A549 (cell line): ENCODE data around the gene ILDR2. TPM values are rescaled to one million over a fixed set of nuclear protein-coding genes. Genes with fewer than 3 reads are reported as not detected.

Source experiments
- polyA plus RNA-seq, 4 experiments: library from polyadenylated mRNA; depleted of rRNA in 3 of 4; stranded (reverse); fragments of >200 nt; fragmentation: RNase III in 1 of 4; extraction: RNeasy Plus Mini Kit Qiagen cat#74134 plus additional on column Dnase treatment in 1 of 4; gene quantifications; 2 replicates in 3 of 4; 3 replicates in 1 of 4; pipeline ENCODE4 v1.2.3, GENCODE V29; 2011 to 2017
- small RNA-seq, 6 experiments: library from RNA; depleted of rRNA; stranded (forward); fragments of <200 nt; gene quantifications; one replicate each; pipeline ENCODE3, GENCODE V24; 2012

Gene ILDR2
- polyA plus RNA-seq, 2 of the 4 experiments (the other 2 are of a cell fraction): 0.04 TPM; not detected in 1

Small RNA genes within 50 kb of the gene (small RNA-seq; reads per million reads assigned to genes)
- gene RNA5SP65: 0.16 to 32.6 (median 1.2) reads per million in 6 experiments

Other genes with a start within 250 kb of the ILDR2 start
- 32.2 and 37.2 TPM in 2 replicates for gene POGK, start 136.1 kb downstream of the ILDR2 start, polyA plus RNA-seq (2011; rRNA removed)
- gene POGK, start 136.1 kb downstream of the ILDR2 start, polyA plus RNA-seq (2017; fragmentation: RNase III; extraction: RNeasy Plus Mini Kit Qiagen cat#74134 plus additional on column Dnase treatment): 25.7 to 28.4 TPM (median 27.4 TPM) in 3 replicates
- gene TADA1, start 99.3 kb downstream of the ILDR2 start, polyA plus RNA-seq (2011; rRNA removed): 22.4 and 25.6 TPM in 2 replicates
- gene TADA1, start 99.3 kb downstream of the ILDR2 start, polyA plus RNA-seq (2017; fragmentation: RNase III; extraction: RNeasy Plus Mini Kit Qiagen cat#74134 plus additional on column Dnase treatment): 10.5 to 13.0 TPM (median 11.4 TPM) in 3 replicates
- not detected in 2 replicates for gene MAEL, start 13.7 kb upstream of the ILDR2 start, polyA plus RNA-seq (2011; rRNA removed)
- not detected in 3 replicates for gene MAEL, start 13.7 kb upstream of the ILDR2 start, polyA plus RNA-seq (2017; fragmentation: RNase III; extraction: RNeasy Plus Mini Kit Qiagen cat#74134 plus additional on column Dnase treatment)
- gene GPA33, start 114.8 kb upstream of the ILDR2 start, polyA plus RNA-seq (2011; rRNA removed): not detected in 2 replicates
- not detected in 3 replicates for gene GPA33, start 114.8 kb upstream of the ILDR2 start, polyA plus RNA-seq (2017; fragmentation: RNase III; extraction: RNeasy Plus Mini Kit Qiagen cat#74134 plus additional on column Dnase treatment)
- gene STYXL2, start 118.5 kb upstream of the ILDR2 start, polyA plus RNA-seq (2011; rRNA removed): not detected in 2 replicates
- not detected in 3 replicates for gene STYXL2, start 118.5 kb upstream of the ILDR2 start, polyA plus RNA-seq (2017; fragmentation: RNase III; extraction: RNeasy Plus Mini Kit Qiagen cat#74134 plus additional on column Dnase treatment)
- gene POU2F1, start 245.3 kb upstream of the ILDR2 start, polyA plus RNA-seq (2011; rRNA removed): 9.4 and 10.5 TPM in 2 replicates
- gene POU2F1, start 245.3 kb upstream of the ILDR2 start, polyA plus RNA-seq (2017; fragmentation: RNase III; extraction: RNeasy Plus Mini Kit Qiagen cat#74134 plus additional on column Dnase treatment): 2.6 to 3.2 TPM (median 2.9 TPM) in 3 replicates